Activated T-cell treated with anti-CD3 and anti-CD28 coated beads, Interleukin-2, amount 50 U/mL, for 1 hour (primary cell): ENCODE measurements around the gene PDGFA.

Experiments
- DNase-seq: peaks from one replicate; pipeline ENCODE4 v3.0.0-alpha.2; 2020

PDGFA gene

GRCh38 chr7:515628-516027 is 4.0 kb downstream of the PDGFA start:
- DNase-seq, result no peak

- DNase-seq, result no peak
These were observed 4.7 kb downstream of the PDGFA start for GRCh38 chr7:514651-515598.

GRCh38 chr7:514242-514641 is 5.4 kb downstream of the PDGFA start:
- no peak for DNase-seq

GRCh38 chr7:513521-514166 is 6.0 kb downstream of the PDGFA start:
- no peak for DNase-seq

GRCh38 chr7:512541-513311 is 6.9 kb downstream of the PDGFA start:
- no peak for DNase-seq

GRCh38 chr7:512146-512510 is 7.5 kb downstream of the PDGFA start:
- no peak for DNase-seq

GRCh38 chr7:511476-512145 is 8.0 kb downstream of the PDGFA start:
- no peak for DNase-seq

- DNase-seq, result no peak
These were observed 8.8 kb downstream of the PDGFA start for GRCh38 chr7:510782-511281.

- DNase-seq, result no peak
These were observed 9.5 kb downstream of the PDGFA start for GRCh38 chr7:510131-510481.

- DNase-seq, result no peak
These were observed 10.1 kb downstream of the PDGFA start for GRCh38 chr7:509426-510130.

GRCh38 chr7:508461-509170 is 11.0 kb downstream of the PDGFA start:
- DNase-seq, result no peak

- DNase-seq, result no peak
These were observed 11.9 kb downstream of the PDGFA start for GRCh38 chr7:507623-508300.

- no peak for DNase-seq
These were observed 12.6 kb downstream of the PDGFA start for GRCh38 chr7:506921-507622.

GRCh38 chr7:506391-506831 is 13.2 kb downstream of the PDGFA start:
- DNase-seq, result no peak

- DNase-seq, result no peak
These were observed 14.5 kb downstream of the PDGFA start for GRCh38 chr7:505171-505570.

GRCh38 chr7:504221-505111 is 15.2 kb downstream of the PDGFA start:
- no peak for DNase-seq

GRCh38 chr7:503575-504111 is 16.0 kb downstream of the PDGFA start:
- DNase-seq, result no peak

- no peak for DNase-seq
These were observed 17.4 kb downstream of the PDGFA start for GRCh38 chr7:502296-502695.

- DNase-seq, result no peak
These were observed 18.1 kb downstream of the PDGFA start for GRCh38 chr7:501526-501925.
